ENCODE results near the gene NMNAT1. TPM values are rescaled to one million over a fixed set of nuclear protein-coding genes. Genes with fewer than 3 reads are reported as not detected.
"Not testable (repeated sequence)": the region's sequence is repeated elsewhere in the genome, so short reads cannot be mapped to it uniquely, and the experiment has no call there.

The NMNAT1 gene
- total RNA-seq, 1 experiment from 2014 or later = 7.3 TPM

- H3K27me3 ChIP-seq (ENCODE audit: low read length) = no peaks in the 10 kb centered on the region
- no peaks in the 10 kb centered on the region for H3K36me3 ChIP-seq (ENCODE audit: low read depth, low read length)
- no peaks in the 10 kb centered on the region for H3K9me3 ChIP-seq (ENCODE audit: low read length)
- ATAC-seq (no peak), DNase-seq (no peak)
- BruUV-seq (replicated peaks) = no TSS peak
- H4K20me1 ChIP-seq (ENCODE audit: low read length) = no peaks in the 10 kb centered on the region
- peaks cover 6% of the 10 kb centered on the region; the same call in 1 of the 2 replicates for H3K4me1 ChIP-seq (ENCODE audit: insufficient read depth, low read length)
- ChIA-PET CTCF (no interaction called here), POLR2A (ENCODE audit: unreplicated experiment) (no interaction called here)
- no peak overlapping the region for H2AFZ ChIP-seq (ENCODE audit: low read length)
- no peak overlapping the region for H3K4me3 ChIP-seq (ENCODE audit: low read length)
- H3K4me2 ChIP-seq (ENCODE audit: low read length) = no peak overlapping the region
- peaks cover 4% of the 10 kb centered on the region for H3F3A ChIP-seq (ENCODE audit: low read length, unreplicated experiment)
- no peak overlapping the region for H3K27ac ChIP-seq (ENCODE audit: low read length)
- no peak for TF ChIP-seq CTCF (conservative IDR thresholded peaks at IDR 0.05; ENCODE audit: low read depth, low read length)
- TF ChIP-seq EZH2phosphoT487 (IDR thresholded peaks at IDR 0.05; ENCODE audit: borderline replicate concordance, low read length) = no peak
- no peak for TF ChIP-seq EZH2 (IDR thresholded peaks at IDR 0.05; ENCODE audit: low read length, unreplicated experiment)
- intact Hi-C loops (cut with micrococcal nuclease) = no loop called here
- no peak overlapping the region for H3K9ac ChIP-seq (ENCODE audit: low read length)
- no peaks in the 10 kb centered on the region for H3K9me2 ChIP-seq (replicated peaks; ENCODE audit: low read length)
- no peaks in the 10 kb centered on the region for H3K79me2 ChIP-seq (ENCODE audit: low read length)
Observed at GRCh38 chr1:10001016-10001665, 57.9 kb downstream of the NMNAT1 start.

GRCh38 chr1:10005248-10005647, 62.0 kb downstream of the NMNAT1 start:
- CTCF ChIA-PET; H2AFZ ChIP-seq (ENCODE audit: low read length); H4K20me1 ChIP-seq (ENCODE audit: low read length); H3F3A ChIP-seq (ENCODE audit: low read length, unreplicated experiment); BruUV-seq (replicated peaks); DNase-seq; H3K27me3 ChIP-seq (ENCODE audit: low read length); H3K9ac ChIP-seq (ENCODE audit: low read length); H3K4me1 ChIP-seq (ENCODE audit: insufficient read depth, low read length); H3K9me3 ChIP-seq (ENCODE audit: low read length); H3K27ac ChIP-seq (ENCODE audit: low read length); H3K79me2 ChIP-seq (ENCODE audit: low read length); H3K4me2 ChIP-seq (ENCODE audit: low read length); POLR2A ChIA-PET (ENCODE audit: unreplicated experiment); ATAC-seq; H3K4me3 ChIP-seq (ENCODE audit: low read length); H3K9me2 ChIP-seq (replicated peaks; ENCODE audit: low read length); intact Hi-C loops (cut with micrococcal nuclease); H3K36me3 ChIP-seq (ENCODE audit: low read depth, low read length): not testable (repeated sequence)

- Histone ChIP-seq H2AFZ (ENCODE audit: low read length) (no peak overlapping the region), H3K9me3 (ENCODE audit: low read length) (no peaks in the 10 kb centered on the region), H3K27ac (ENCODE audit: low read length) (no peak overlapping the region), H4K20me1 (ENCODE audit: low read length) (no peaks in the 10 kb centered on the region), H3F3A (ENCODE audit: low read length, unreplicated experiment) (no peaks in the 10 kb centered on the region), H3K4me1 (ENCODE audit: insufficient read depth, low read length) (no peaks in the 10 kb centered on the region), H3K4me3 (ENCODE audit: low read length) (no peak overlapping the region), H3K79me2 (ENCODE audit: low read length) (no peaks in the 10 kb centered on the region), H3K9me2 (replicated peaks; ENCODE audit: low read length) (no peaks in the 10 kb centered on the region), H3K9ac (ENCODE audit: low read length) (no peak overlapping the region), H3K27me3 (ENCODE audit: low read length) (no peaks in the 10 kb centered on the region), H3K4me2 (ENCODE audit: low read length) (no peak overlapping the region), H3K36me3 (ENCODE audit: low read depth, low read length) (no peaks in the 10 kb centered on the region)
- no peak for ATAC-seq
- TF ChIP-seq EZH2phosphoT487 (IDR thresholded peaks at IDR 0.05; ENCODE audit: borderline replicate concordance, low read length) (no peak), CTCF (conservative IDR thresholded peaks at IDR 0.05; ENCODE audit: low read depth, low read length) (no peak), EZH2 (IDR thresholded peaks at IDR 0.05; ENCODE audit: low read length, unreplicated experiment) (no peak)
- intact Hi-C loops (cut with micrococcal nuclease) = no loop called here
- CTCF ChIA-PET = no interaction called here
- no TSS peak for BruUV-seq (replicated peaks)
- POLR2A ChIA-PET (ENCODE audit: unreplicated experiment) = no interaction called here
- DNase-seq = peak; percentile 6
Observed at GRCh38 chr1:10007169-10007568, 63.9 kb downstream of the NMNAT1 start.
